Epithelial cell of esophagus (primary cell): ENCODE data around the gene KIF3C.

Experiments
- DNase-seq: peaks from one replicate; pipeline ENCODE4 v3.0.0; 2010; ENCODE audit warnings: low read depth
- H3K4me3 ChIP-seq: 2 replicates; pipeline ENCODE4 v1.5.1; 2011; ENCODE audit warnings: mild to moderate bottlenecking, low read length, control low read depth
- CTCF ChIP-seq: IDR thresholded peaks from 2 replicates; pipeline ENCODE4 v1.5.1; 2011; ENCODE audit warnings: low read depth, mild to moderate bottlenecking, low read length, control low read depth, inconsistent platforms; ENCODE audit not compliant: insufficient read depth; ENCODE audit errors: missing control alignments

The KIF3C gene

DNA sequence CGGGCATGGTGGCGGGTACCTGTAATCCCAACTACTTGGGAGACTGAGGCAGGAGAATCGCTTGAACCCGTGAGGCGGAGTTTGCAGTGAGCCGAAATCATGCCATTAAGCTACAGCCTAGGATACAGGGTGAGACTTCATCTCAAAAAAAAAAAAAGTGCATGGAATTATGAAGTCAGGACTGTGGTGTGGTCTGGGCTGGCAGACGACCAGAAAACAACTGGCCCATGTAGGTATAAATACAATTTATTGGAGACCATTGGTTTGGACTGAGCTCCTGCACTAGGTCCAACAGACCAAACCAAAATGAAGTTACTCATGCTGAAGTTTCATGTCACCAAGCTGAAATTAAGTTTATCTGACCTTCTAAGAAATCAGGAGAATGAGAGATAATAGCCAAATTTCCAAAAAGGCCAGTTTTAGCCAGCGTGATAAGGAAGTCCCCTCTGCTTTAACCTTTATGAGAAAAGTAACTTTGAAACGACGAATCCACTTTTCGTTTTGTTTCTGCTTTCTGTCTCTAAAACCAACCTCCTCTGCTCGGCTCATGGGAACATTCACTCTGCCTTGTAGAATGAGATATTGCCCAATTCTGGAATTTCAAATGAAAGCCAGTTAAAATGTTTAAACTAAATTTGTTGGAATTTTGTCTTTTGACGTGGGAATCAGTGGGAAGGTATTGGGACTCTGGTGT is 33.9 kb upstream of the KIF3C start:
- no peak overlapping the region for H3K4me3 ChIP-seq
- no peak for TF ChIP-seq CTCF
- no peak for DNase-seq

- DNase-seq: peak; percentile 68
- H3K4me3 ChIP-seq: no peak overlapping the region
- no peak for TF ChIP-seq CTCF
Measured at GRCh38 chr2:26013668-26014067, 31.4 kb upstream of the KIF3C start.

DNA sequence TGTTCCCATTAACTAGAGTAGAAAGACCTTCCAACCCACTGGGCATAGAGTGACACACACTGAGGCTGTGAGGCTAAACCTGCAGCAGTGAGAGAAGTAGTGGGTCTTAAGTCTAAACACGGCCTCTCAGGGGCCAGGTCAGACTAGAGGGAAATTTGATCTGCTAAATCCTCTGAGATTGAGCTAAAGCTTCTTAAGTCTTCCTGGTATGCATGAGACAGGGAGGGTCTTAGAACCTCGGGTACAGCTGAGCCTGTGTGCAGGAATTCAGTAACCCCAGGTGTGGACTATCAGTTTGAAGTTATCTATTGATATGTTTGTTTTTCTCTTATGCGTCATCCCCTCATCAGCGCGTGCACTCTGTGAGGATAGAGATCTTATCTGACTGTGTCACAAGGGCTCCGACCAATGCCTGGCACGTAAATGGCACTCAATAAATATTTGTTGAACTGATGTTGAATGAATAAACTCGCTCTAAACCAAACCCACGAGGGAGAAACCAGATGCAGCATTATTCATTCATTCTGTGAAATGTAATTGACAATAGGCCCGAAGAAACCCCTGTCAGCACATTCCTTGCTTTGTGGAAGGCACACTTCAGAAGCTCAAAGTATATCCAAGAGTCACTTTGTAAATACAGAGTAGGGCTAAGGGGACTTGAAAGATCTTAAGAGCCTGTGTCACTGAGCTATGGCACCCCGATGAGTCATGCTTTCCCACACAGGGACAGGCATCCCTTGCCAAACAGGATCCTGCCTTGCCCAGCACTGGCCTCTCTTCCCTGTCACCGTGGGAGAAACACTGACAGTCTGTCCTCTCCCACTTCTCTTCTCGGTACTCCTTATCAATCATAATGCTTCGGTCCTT is 29.9 kb upstream of the KIF3C start:
- peak; percentile 82 for DNase-seq
- no peak overlapping the region for H3K4me3 ChIP-seq
- no peak for TF ChIP-seq CTCF

- DNase-seq: peak; percentile 72
- TF ChIP-seq CTCF: no peak
- no peak overlapping the region for H3K4me3 ChIP-seq
Measured at GRCh38 chr2:26011609-26011989, 29.3 kb upstream of the KIF3C start.

- DNase-seq: no peak
- H3K4me3 ChIP-seq: no peak overlapping the region
- no peak for TF ChIP-seq CTCF
Measured at GRCh38 chr2:26010943-26011342, 28.6 kb upstream of the KIF3C start.

GRCh38 chr2:26009567-26009963 is 27.3 kb upstream of the KIF3C start:
- TF ChIP-seq CTCF: no peak
- H3K4me3 ChIP-seq: no peak overlapping the region
- DNase-seq: no peak
